Measurements from ENCODE around the gene DOCK2. TPM values are rescaled to one million over a fixed set of nuclear protein-coding genes. Genes with fewer than 3 reads are reported as not detected.

Gene DOCK2
- total and polyA plus RNA-seq, 9 of the 15 experiments (the other 6 are each of a cell fraction or from before 2014, with no cell fraction given) = 4.5 to 42.6 (median 20.5) TPM

DNA sequence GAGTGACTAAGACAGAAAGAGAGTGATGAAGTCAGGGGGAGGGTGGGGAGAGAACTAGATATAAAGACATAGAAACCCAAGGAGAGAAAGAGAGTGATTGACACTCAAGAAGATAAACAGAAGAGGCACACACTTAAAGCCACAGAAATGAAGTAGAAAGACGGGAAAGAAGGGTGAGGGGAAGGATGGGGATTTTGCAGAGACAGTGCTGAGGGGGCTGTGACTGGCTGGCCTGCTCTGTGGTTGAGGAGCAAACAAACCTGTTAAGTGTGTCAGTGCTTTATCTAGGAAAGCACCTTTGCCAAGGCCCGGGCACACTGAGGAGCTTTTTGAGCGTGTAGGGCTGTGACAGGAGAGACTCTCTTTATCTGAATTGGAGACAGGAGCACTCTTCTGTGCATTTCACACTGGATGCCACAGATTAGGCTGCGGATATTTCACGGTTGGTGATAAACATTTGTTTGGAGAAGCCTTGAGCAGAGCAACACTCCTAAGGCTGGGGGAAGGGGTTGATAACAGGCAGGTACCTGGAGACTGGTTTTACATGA, 109.1 kb downstream of the DOCK2 start (continued):
- TF ChIP-seq, protein P1, sequence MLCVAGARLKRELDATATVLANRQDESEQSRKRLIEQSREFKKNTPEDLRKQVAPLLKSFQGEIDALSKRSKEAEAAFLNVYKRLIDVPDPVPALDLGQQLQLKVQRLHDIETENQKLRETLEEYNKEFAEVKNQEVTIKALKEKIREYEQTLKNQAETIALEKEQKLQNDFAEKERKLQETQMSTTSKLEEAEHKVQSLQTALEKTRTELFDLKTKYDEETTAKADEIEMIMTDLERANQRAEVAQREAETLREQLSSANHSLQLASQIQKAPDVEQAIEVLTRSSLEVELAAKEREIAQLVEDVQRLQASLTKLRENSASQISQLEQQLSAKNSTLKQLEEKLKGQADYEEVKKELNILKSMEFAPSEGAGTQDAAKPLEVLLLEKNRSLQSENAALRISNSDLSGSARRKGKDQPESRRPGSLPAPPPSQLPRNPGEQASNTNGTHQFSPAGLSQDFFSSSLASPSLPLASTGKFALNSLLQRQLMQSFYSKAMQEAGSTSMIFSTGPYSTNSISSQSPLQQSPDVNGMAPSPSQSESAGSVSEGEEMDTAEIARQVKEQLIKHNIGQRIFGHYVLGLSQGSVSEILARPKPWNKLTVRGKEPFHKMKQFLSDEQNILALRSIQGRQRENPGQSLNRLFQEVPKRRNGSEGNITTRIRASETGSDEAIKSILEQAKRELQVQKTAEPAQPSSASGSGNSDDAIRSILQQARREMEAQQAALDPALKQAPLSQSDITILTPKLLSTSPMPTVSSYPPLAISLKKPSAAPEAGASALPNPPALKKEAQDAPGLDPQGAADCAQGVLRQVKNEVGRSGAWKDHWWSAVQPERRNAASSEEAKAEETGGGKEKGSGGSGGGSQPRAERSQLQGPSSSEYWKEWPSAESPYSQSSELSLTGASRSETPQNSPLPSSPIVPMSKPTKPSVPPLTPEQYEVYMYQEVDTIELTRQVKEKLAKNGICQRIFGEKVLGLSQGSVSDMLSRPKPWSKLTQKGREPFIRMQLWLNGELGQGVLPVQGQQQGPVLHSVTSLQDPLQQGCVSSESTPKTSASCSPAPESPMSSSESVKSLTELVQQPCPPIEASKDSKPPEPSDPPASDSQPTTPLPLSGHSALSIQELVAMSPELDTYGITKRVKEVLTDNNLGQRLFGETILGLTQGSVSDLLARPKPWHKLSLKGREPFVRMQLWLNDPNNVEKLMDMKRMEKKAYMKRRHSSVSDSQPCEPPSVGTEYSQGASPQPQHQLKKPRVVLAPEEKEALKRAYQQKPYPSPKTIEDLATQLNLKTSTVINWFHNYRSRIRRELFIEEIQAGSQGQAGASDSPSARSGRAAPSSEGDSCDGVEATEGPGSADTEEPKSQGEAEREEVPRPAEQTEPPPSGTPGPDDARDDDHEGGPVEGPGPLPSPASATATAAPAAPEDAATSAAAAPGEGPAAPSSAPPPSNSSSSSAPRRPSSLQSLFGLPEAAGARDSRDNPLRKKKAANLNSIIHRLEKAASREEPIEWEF (CRISPR knock-in tag; IDR thresholded peaks at IDR 0.05) = no peak
- TF ChIP-seq CBFB (CRISPR knock-in tag; IDR thresholded peaks at IDR 0.05) = no peak
- TF ChIP-seq, protein P2, sequence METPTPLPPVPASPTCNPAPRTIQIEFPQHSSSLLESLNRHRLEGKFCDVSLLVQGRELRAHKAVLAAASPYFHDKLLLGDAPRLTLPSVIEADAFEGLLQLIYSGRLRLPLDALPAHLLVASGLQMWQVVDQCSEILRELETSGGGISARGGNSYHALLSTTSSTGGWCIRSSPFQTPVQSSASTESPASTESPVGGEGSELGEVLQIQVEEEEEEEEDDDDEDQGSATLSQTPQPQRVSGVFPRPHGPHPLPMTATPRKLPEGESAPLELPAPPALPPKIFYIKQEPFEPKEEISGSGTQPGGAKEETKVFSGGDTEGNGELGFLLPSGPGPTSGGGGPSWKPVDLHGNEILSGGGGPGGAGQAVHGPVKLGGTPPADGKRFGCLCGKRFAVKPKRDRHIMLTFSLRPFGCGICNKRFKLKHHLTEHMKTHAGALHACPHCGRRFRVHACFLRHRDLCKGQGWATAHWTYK (CRISPR knock-in tag; IDR thresholded peaks at IDR 0.05) = no peak
- TF ChIP-seq, protein P3, sequence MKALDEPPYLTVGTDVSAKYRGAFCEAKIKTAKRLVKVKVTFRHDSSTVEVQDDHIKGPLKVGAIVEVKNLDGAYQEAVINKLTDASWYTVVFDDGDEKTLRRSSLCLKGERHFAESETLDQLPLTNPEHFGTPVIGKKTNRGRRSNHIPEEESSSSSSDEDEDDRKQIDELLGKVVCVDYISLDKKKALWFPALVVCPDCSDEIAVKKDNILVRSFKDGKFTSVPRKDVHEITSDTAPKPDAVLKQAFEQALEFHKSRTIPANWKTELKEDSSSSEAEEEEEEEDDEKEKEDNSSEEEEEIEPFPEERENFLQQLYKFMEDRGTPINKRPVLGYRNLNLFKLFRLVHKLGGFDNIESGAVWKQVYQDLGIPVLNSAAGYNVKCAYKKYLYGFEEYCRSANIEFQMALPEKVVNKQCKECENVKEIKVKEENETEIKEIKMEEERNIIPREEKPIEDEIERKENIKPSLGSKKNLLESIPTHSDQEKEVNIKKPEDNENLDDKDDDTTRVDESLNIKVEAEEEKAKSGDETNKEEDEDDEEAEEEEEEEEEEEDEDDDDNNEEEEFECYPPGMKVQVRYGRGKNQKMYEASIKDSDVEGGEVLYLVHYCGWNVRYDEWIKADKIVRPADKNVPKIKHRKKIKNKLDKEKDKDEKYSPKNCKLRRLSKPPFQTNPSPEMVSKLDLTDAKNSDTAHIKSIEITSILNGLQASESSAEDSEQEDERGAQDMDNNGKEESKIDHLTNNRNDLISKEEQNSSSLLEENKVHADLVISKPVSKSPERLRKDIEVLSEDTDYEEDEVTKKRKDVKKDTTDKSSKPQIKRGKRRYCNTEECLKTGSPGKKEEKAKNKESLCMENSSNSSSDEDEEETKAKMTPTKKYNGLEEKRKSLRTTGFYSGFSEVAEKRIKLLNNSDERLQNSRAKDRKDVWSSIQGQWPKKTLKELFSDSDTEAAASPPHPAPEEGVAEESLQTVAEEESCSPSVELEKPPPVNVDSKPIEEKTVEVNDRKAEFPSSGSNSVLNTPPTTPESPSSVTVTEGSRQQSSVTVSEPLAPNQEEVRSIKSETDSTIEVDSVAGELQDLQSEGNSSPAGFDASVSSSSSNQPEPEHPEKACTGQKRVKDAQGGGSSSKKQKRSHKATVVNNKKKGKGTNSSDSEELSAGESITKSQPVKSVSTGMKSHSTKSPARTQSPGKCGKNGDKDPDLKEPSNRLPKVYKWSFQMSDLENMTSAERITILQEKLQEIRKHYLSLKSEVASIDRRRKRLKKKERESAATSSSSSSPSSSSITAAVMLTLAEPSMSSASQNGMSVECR (CRISPR knock-in tag; IDR thresholded peaks at IDR 0.05) = no peak
- no peak for TF ChIP-seq ZNF830 (CRISPR knock-in tag; IDR thresholded peaks at IDR 0.05)
- no peak for TF ChIP-seq TCF7 (IDR thresholded peaks at IDR 0.05; ENCODE audit: borderline replicate concordance)
- TF ChIP-seq SIX5 (IDR thresholded peaks at IDR 0.05; ENCODE audit: borderline replicate concordance in 1 of 2, insufficient read depth in 1 of 2, low read depth in 1 of 2, low read length in 2 of 2) = no peak
- TF ChIP-seq ZNF12 (CRISPR knock-in tag; IDR thresholded peaks at IDR 0.05) = no peak
- TF ChIP-seq ZNF644 (tag; IDR thresholded peaks at IDR 0.05; ENCODE audit: low read depth) = no peak
- TF ChIP-seq ELF4 (CRISPR knock-in tag; IDR thresholded peaks at IDR 0.05) = peak; percentile 27
- no peak for TF ChIP-seq EZH2 (IDR thresholded peaks at IDR 0.05; ENCODE audit: borderline replicate concordance, low read depth, low read length)
- no peak for TF ChIP-seq ZNF764 (CRISPR knock-in tag; IDR thresholded peaks at IDR 0.05; ENCODE audit: low read depth)
- peak; percentile 91 for TF ChIP-seq EHMT2 (IDR thresholded peaks at IDR 0.05)
- TF ChIP-seq, protein P4, sequence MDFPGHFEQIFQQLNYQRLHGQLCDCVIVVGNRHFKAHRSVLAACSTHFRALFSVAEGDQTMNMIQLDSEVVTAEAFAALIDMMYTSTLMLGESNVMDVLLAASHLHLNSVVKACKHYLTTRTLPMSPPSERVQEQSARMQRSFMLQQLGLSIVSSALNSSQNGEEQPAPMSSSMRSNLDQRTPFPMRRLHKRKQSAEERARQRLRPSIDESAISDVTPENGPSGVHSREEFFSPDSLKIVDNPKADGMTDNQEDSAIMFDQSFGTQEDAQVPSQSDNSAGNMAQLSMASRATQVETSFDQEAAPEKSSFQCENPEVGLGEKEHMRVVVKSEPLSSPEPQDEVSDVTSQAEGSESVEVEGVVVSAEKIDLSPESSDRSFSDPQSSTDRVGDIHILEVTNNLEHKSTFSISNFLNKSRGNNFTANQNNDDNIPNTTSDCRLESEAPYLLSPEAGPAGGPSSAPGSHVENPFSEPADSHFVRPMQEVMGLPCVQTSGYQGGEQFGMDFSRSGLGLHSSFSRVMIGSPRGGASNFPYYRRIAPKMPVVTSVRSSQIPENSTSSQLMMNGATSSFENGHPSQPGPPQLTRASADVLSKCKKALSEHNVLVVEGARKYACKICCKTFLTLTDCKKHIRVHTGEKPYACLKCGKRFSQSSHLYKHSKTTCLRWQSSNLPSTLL (IDR thresholded peaks at IDR 0.05) = no peak

Data from K562 (cell line).